ENCODE results near the gene CHEK2. TPM values are rescaled to one million over a fixed set of nuclear protein-coding genes. Genes with fewer than 3 reads are reported as not detected.

The CHEK2 gene
- total and polyA plus RNA-seq, 2 of the 4 experiments (the other 2 are of a cell fraction), result 9.9 to 16.1 TPM

GRCh38 chr22:28648792-28649191 is 92.8 kb downstream of the CHEK2 start:
- Histone ChIP-seq H3K4ac (ENCODE audit: low read depth, low read length) (no peak overlapping the region), H3K79me1 (ENCODE audit: low read depth in 1 of 2, low read length in 2 of 2) (peaks cover 0 to 12% of the 10 kb centered on the region in 2 experiments; a peak in 2 of 4 replicates), H2AK9ac (replicated peaks; ENCODE audit: low read depth, low read length, poor library complexity) (no peak overlapping the region), H3K4me1 (ENCODE audit: control insufficient read depth, insufficient read depth, low read length) (no peaks in the 10 kb centered on the region), H4K91ac (ENCODE audit: insufficient read depth, low read depth, low read length) (no peak overlapping the region), H4K5ac (ENCODE audit: low read depth, low read length) (no peak overlapping the region), H2AK5ac (ENCODE audit: low read depth, low read length) (no peak overlapping the region), H3K27ac (ENCODE audit: insufficient read depth, low read length) (no peak overlapping the region), H4K8ac (ENCODE audit: low read depth in 2 of 2, low read length in 2 of 2) (no peak overlapping the region), H3K9ac (ENCODE audit: low read depth, low read length) (no peak overlapping the region), H3K27me3 (ENCODE audit: control insufficient read depth, insufficient read depth, low read length) (no peaks in the 10 kb centered on the region), H3K9me1 (ENCODE audit: insufficient read depth, low read length) (no peaks in the 10 kb centered on the region), H3K56ac (ENCODE audit: extremely low read depth, insufficient read depth, low read length) (no peak overlapping the region), H3K14ac (replicated peaks; ENCODE audit: low read depth, low read length) (no peak overlapping the region), H3K4me2 (ENCODE audit: low read depth, low read length) (no peak overlapping the region), H4K20me1 (ENCODE audit: insufficient read depth, low read length) (peaks cover 12% of the 10 kb centered on the region), H3K18ac (ENCODE audit: low read depth, low read length) (no peak overlapping the region), H3K4me3 (ENCODE audit: insufficient read depth, low read depth, low read length) (no peak overlapping the region), H2BK15ac (ENCODE audit: low read depth, low read length) (no peak overlapping the region), H3K36me3 (ENCODE audit: control insufficient read depth, insufficient read depth, low read length) (peaks cover 4% of the 10 kb centered on the region; the same call in 1 of the 2 replicates), H3K9me3 (ENCODE audit: control insufficient read depth, insufficient read depth, low read length) (no peaks in the 10 kb centered on the region), H2BK5ac (ENCODE audit: low read depth, low read length, poor library complexity, severe bottlenecking) (no peak overlapping the region), H3K23ac (ENCODE audit: low read depth, low read length) (no peak overlapping the region), H2AFZ (replicated peaks; ENCODE audit: low read length, poor library complexity) (no peak overlapping the region), H2BK120ac (ENCODE audit: low read depth, low read length) (no peak overlapping the region), H2BK20ac (ENCODE audit: low read depth, low read length) (no peak overlapping the region)
- POLR2A ChIA-PET (ENCODE audit: unreplicated experiment), result no interaction called here
- no peak for DNase-seq
- dilution Hi-C loops (cut with HindIII; ENCODE audit: low sequenced_read_pairs, unreplicated experiment) (no loop called here), intact Hi-C loops (cut with micrococcal nuclease) (no loop called here), in situ Hi-C loops (cut with MboI; ENCODE audit: low sequenced_read_pairs) (no loop called here)
- no TSS peak for BruUV-seq (replicated peaks)
- ATAC-seq (ENCODE audit: low read depth), result no peak
- no CpG with 5 or more reads among the region's 4 CpGs for WGBS, 2 experiments (ENCODE audit: extremely low coverage in 2 of 2, insufficient read length in 1 of 2)
- CTCF ChIA-PET, result no interaction called here
- TF ChIP-seq MAFK (IDR thresholded peaks at IDR 0.05; ENCODE audit: low read depth, low read length) (no peak), MAZ (IDR thresholded peaks at IDR 0.05; ENCODE audit: borderline replicate concordance, low read depth, low read length) (no peak), RAD21 (IDR thresholded peaks at IDR 0.05; ENCODE audit: low read length) (no peak), CHD1 (IDR thresholded peaks at IDR 0.05; ENCODE audit: low read depth, low read length) (no peak), BHLHE40 (IDR thresholded peaks at IDR 0.05; ENCODE audit: low read depth, low read length) (no peak)
